Retinal pigment epithelial cell (primary cell): ENCODE results near the gene MYZAP.

Experiments
- DNase-seq: peaks from one replicate; pipeline ENCODE4 v3.0.0-alpha.2; 2010; ENCODE audit warnings: low read depth
- H3K4me3 ChIP-seq: 2 replicates; pipeline ENCODE4 v1.5.1; 2011; ENCODE audit warnings: mild to moderate bottlenecking, low read length, control low read depth, moderate library complexity
- CTCF ChIP-seq: conservative IDR thresholded peaks from 2 replicates; pipeline ENCODE4 v1.5.1; 2011; ENCODE audit warnings: low read depth, low read length, control low read depth, inconsistent platforms

Gene MYZAP

GRCh38 chr15:57676585-57676984, 84.9 kb downstream of the MYZAP start:
- no peak for DNase-seq
- TF ChIP-seq CTCF = no peak
- H3K4me3 ChIP-seq = no peak overlapping the region

GRCh38 chr15:57677204-57677603, 85.5 kb downstream of the MYZAP start:
- DNase-seq = no peak
- TF ChIP-seq CTCF = no peak
- H3K4me3 ChIP-seq = no peak overlapping the region

GRCh38 chr15:57680021-57680420, 88.3 kb downstream of the MYZAP start:
- no peak for TF ChIP-seq CTCF
- no peak for DNase-seq
- H3K4me3 ChIP-seq = no peak overlapping the region

- no peak for TF ChIP-seq CTCF
- H3K4me3 ChIP-seq = no peak overlapping the region
- DNase-seq = no peak
These were observed 89.3 kb downstream of the MYZAP start for GRCh38 chr15:57681011-57681410.

- no peak overlapping the region for H3K4me3 ChIP-seq
- TF ChIP-seq CTCF = no peak
- no peak for DNase-seq
These were observed 91.8 kb downstream of the MYZAP start for GRCh38 chr15:57683481-57683880.

GRCh38 chr15:57684491-57685151, 92.9 kb downstream of the MYZAP start:
- DNase-seq = no peak
- H3K4me3 ChIP-seq = no peak overlapping the region
- TF ChIP-seq CTCF = no peak

- H3K4me3 ChIP-seq = no peak overlapping the region
- TF ChIP-seq CTCF = no peak
- no peak for DNase-seq
These were observed 93.8 kb downstream of the MYZAP start for GRCh38 chr15:57685306-57686095.
